HepG2 (cell line): ENCODE data around the gene LYRM7. TPM values are rescaled to one million over a fixed set of nuclear protein-coding genes. Genes with fewer than 3 reads are reported as not detected.

Source experiments
- ATAC-seq: fragments of 200-7000 bp; cut with Tn5 transposase; 3 replicates; pipeline ENCODE4 v1.9.1; 2020; ENCODE audit warnings: mild to moderate bottlenecking, moderate library complexity
- BruUV-seq: library from RNA; stranded (reverse); fragments of 400-500 nt; replicated peaks from 2 replicates; lab custom pipeline; 2021; lab: Mats Ljungman, UMichigan
- CTCF ChIA-PET: fragments of 300-600 bp; formaldehyde crosslinking; extraction: SDS; loops from one replicate; lab custom pipeline; 2021; ENCODE audit warnings: low total read pairs, inconsistent platforms, low intra/inter-chr PET ratio; lab: Yijun Ruan, JAX
- POLR2A ChIA-PET: fragments of 350-600 bp; sonication (Branson Sonifier 250); formaldehyde crosslinking; loops from one replicate; lab custom pipeline; 2020; ENCODE audit warnings: antibody characterized with exemption, inconsistent platforms; lab: Yijun Ruan, JAX
- DNase-seq: peaks from one replicate; pipeline ENCODE4 v3.0.0-alpha.2; 2015; ENCODE audit warnings: low spot score
- FAIRE-seq: peaks from 3 replicates; lab custom pipeline; 2011; peaks lifted over from hg19 to GRCh38; lab: Jason Lieb, UNC
- H2AFZ ChIP-seq: one replicate; pipeline ENCODE4 v1.6.1; 2011; ENCODE audit warnings: low read length, inconsistent platforms
- H3K27ac ChIP-seq: fragments of 300-600 bp; 3 replicates; pipeline ENCODE4 v1.8.0; 2011; ENCODE audit warnings: mixed run types, mild to moderate bottlenecking, mixed read lengths, low read length, inconsistent platforms; ENCODE audit not compliant: insufficient read depth; ENCODE audit errors: extremely low read length
- H3K27me3 ChIP-seq, 2 experiments: fragments of 200-600 bp in 1 of 2; 2 replicates in 1 of 2; 3 replicates in 1 of 2; pipeline versions ENCODE4 v1.6.0 to v1.8.0; 2011; ENCODE audit warnings: low read length in 2 of 2, mild to moderate bottlenecking in 2 of 2, moderate library complexity in 2 of 2, inconsistent platforms in 1 of 2; ENCODE audit not compliant: insufficient read depth in 2 of 2, control insufficient read depth in 1 of 2
- H3K36me3 ChIP-seq, 2 experiments: fragments of 200-600 bp in 1 of 2; replicated peaks in 1 of 2; 2 replicates in 1 of 2; 3 replicates in 1 of 2; pipeline versions ENCODE4 v1.5.1 to v1.8.0; 2011; ENCODE audit warnings: low read length in 2 of 2, inconsistent platforms in 1 of 2; ENCODE audit not compliant: insufficient read depth in 2 of 2, control insufficient read depth in 1 of 2
- H3K4me1 ChIP-seq: 2 replicates; pipeline ENCODE4 v1.5.1; 2012; ENCODE audit warnings: low read length, inconsistent platforms; ENCODE audit not compliant: insufficient read depth
- H3K4me2 ChIP-seq: 2 replicates; pipeline ENCODE4 v1.6.0; 2011; ENCODE audit warnings: low read depth, low read length, inconsistent platforms
- H3K4me3 ChIP-seq, 3 experiments: fragments of 200-600 bp in 1 of 3; sonication (generic), shearing (Covaris generic) in 1 of 3; replicated peaks in 1 of 3; 2 replicates each; pipeline ENCODE4 v1.5.1; 2011 to 2016; ENCODE audit warnings: low read length in 3 of 3, inconsistent platforms in 2 of 3, low read depth in 2 of 3, mild to moderate bottlenecking in 2 of 3, control low read depth in 1 of 3, mixed read lengths in 1 of 3; ENCODE audit not compliant: insufficient read depth in 1 of 3
- H3K79me2 ChIP-seq: one replicate; pipeline ENCODE4 v1.6.1; 2011; ENCODE audit warnings: low read length, inconsistent platforms; ENCODE audit not compliant: insufficient read depth
- H3K9ac ChIP-seq: 2 replicates; pipeline ENCODE4 v1.6.0; 2011; ENCODE audit warnings: mild to moderate bottlenecking, low read depth, low read length, inconsistent platforms; ENCODE audit not compliant: insufficient read depth
- H3K9me3 ChIP-seq: 2 replicates; pipeline ENCODE4 v1.5.1; 2012; ENCODE audit warnings: mild to moderate bottlenecking, low read length
- H4K20me1 ChIP-seq: 2 replicates; pipeline ENCODE4 v1.6.0; 2011; ENCODE audit warnings: inconsistent platforms, mild to moderate bottlenecking, low read length, moderate library complexity; ENCODE audit not compliant: insufficient read depth
- ARID2 ChIP-seq: sonication (generic); formaldehyde crosslinking; IDR thresholded peaks from 2 replicates; pipeline ENCODE4 v1.8.1; 2022; ENCODE audit warnings: mild to moderate bottlenecking, missing genetic modification reagents, borderline replicate concordance
- BCL6 ChIP-seq: IDR thresholded peaks from 2 replicates; pipeline ENCODE4 v1.6.1; 2016; ENCODE audit warnings: missing genetic modification reagents, missing compliant biosample characterization
- GLI4 ChIP-seq: sonication (generic); formaldehyde crosslinking; IDR thresholded peaks from 2 replicates; pipeline ENCODE4 v1.5.1; 2020; ENCODE audit warnings: missing genetic modification reagents, mild to moderate bottlenecking, moderate library complexity, borderline replicate concordance
- KMT2A ChIP-seq: sonication (generic); formaldehyde crosslinking; IDR thresholded peaks from 2 replicates; pipeline ENCODE4 v1.4.0; 2020; ENCODE audit warnings: missing genetic modification reagents
- LBX2 ChIP-seq: sonication (generic); formaldehyde crosslinking; IDR thresholded peaks from 2 replicates; pipeline ENCODE4 v1.5.0; 2020; ENCODE audit warnings: missing genetic modification reagents, mild to moderate bottlenecking, borderline replicate concordance
- MEIS2 ChIP-seq: sonication (generic); formaldehyde crosslinking; IDR thresholded peaks from 2 replicates; pipeline ENCODE4 v1.9.0; 2021; ENCODE audit warnings: mild to moderate bottlenecking, missing genetic modification reagents
- MTF2 ChIP-seq: sonication (generic); formaldehyde crosslinking; IDR thresholded peaks from 2 replicates; pipeline ENCODE4 v1.5.0; 2020; ENCODE audit warnings: missing genetic modification reagents, borderline replicate concordance
- POGK ChIP-seq: sonication (generic); formaldehyde crosslinking; conservative IDR thresholded peaks from 2 replicates; pipeline ENCODE4 v1.8.0; 2022; ENCODE audit warnings: mild to moderate bottlenecking, moderate library complexity, missing genetic modification reagents
- TAF1 ChIP-seq: sonication (generic); formaldehyde crosslinking; IDR thresholded peaks from 2 replicates; pipeline ENCODE4 v1.4.0; 2020; ENCODE audit warnings: missing genetic modification reagents
- YY1 ChIP-seq: IDR thresholded peaks from 2 replicates; pipeline ENCODE4 v1.6.1; 2011; ENCODE audit warnings: low read length, low read depth, moderate library complexity, mild to moderate bottlenecking; ENCODE audit not compliant: insufficient read depth, insufficient replicate concordance
- ZNF383 ChIP-seq: sonication (generic); formaldehyde crosslinking; IDR thresholded peaks from 2 replicates; pipeline ENCODE4 v1.4.0; 2020; ENCODE audit warnings: missing genetic modification reagents, mild to moderate bottlenecking, borderline replicate concordance
- ZNF430 ChIP-seq: sonication (generic); formaldehyde crosslinking; IDR thresholded peaks from 2 replicates; pipeline ENCODE4 v1.9.0; 2021; ENCODE audit warnings: mild to moderate bottlenecking, missing genetic modification reagents
- WGBS: methylation state at CpG from one replicate; pipeline ENCODE4 v1.1.6; 2017; ENCODE audit warnings: low lambda C conversion rate; 5-methylcytosine and 5-hydroxymethylcytosine counted together
- in situ Hi-C: cut with HindIII; loops from 2 replicates; pipeline ENCODE4 v1.10.0; 2017; ENCODE audit warnings: low pct_unique_long_range_greater_than_20kb; ENCODE audit not compliant: extremely low pct_ligation_motif_present
- intact Hi-C: fragments of 100-400 bp; cut with micrococcal nuclease; formaldehyde crosslinking; loops from one replicate; pipeline ENCODE4 v1.10.0; 2022; ENCODE audit not compliant: unreplicated experiment
- polyA plus RNA-seq, 8 experiments: library from polyadenylated mRNA; depleted of rRNA in 3 of 8; stranded (reverse) in 7 of 8; unstranded in 1 of 8; fragments of >200 nt; fragmentation: Illumina TruSeq in 4 of 8; extraction: Trizol in 4 of 8; gene quantifications; 2 replicates each; pipeline versions ENCODE4 v1.2.1 to v1.2.3, GENCODE V29; 2011 to 2016; ENCODE audit warnings: low read depth in 4 of 8, missing spikeins in 1 of 8, mixed read lengths in 1 of 8; ENCODE audit not compliant: insufficient read depth in 1 of 8
- total RNA-seq, 5 experiments: library from RNA; depleted of rRNA; stranded (reverse); fragments of >200 nt; fragmentation: Illumina TruSeq; extraction: Trizol; gene quantifications; 2 replicates each; pipeline ENCODE4 v1.2.3, GENCODE V29; 2016; ENCODE audit warnings: low read depth in 1 of 5
- TF ChIP-seq, protein P1 (sequence below): sonication (generic); formaldehyde crosslinking; IDR thresholded peaks from 2 replicates; pipeline ENCODE4 v1.8.0; 2022; ENCODE audit warnings: mild to moderate bottlenecking, missing genetic modification reagents, moderate library complexity

LYRM7 gene
- total and polyA plus RNA-seq, 2 of the 13 experiments (the other 11 are each of a cell fraction or from before 2014, with no cell fraction given) = 3.0 to 5.5 TPM

- TF ChIP-seq MTF2 (CRISPR knock-in tag) (no peak), BCL6 (CRISPR knock-in tag) (no peak), ARID2 (CRISPR knock-in tag) (no peak), GLI4 (CRISPR knock-in tag) (no peak), ZNF383 (no peak), YY1 (no peak)
Measured at GRCh38 chr5:131139321-131139720, 31.4 kb upstream of the LYRM7 start (continued).

GRCh38 chr5:131142970-131143617 is 27.6 kb upstream of the LYRM7 start:
- intact Hi-C loops (no loop called here), in situ Hi-C loops (no loop called here)
- Histone ChIP-seq H2AFZ (no peak overlapping the region), H3K4me2 (no peak overlapping the region), H3K4me3 (no peak overlapping the region), H3K4me1 (no peaks in the 10 kb centered on the region), H3K9ac (no peak overlapping the region), H3K79me2 (no peaks in the 10 kb centered on the region), H3K27ac (no peak overlapping the region), H3K36me3 (no peaks in the 10 kb centered on the region), H4K20me1 (no peaks in the 10 kb centered on the region), H3K9me3 (no peaks in the 10 kb centered on the region), H3K27me3 (no peaks in the 10 kb centered on the region)
- no TSS peak for BruUV-seq
- 4% methylated on average over 3 of the region's 3 CpGs for WGBS
- TF ChIP-seq MEIS2 (CRISPR knock-in tag) = no peak
- no peak for FAIRE-seq
- no peak for DNase-seq
- no peak for ATAC-seq
- POLR2A ChIA-PET = no interaction called here
- CTCF ChIA-PET = no interaction called here

DNA sequence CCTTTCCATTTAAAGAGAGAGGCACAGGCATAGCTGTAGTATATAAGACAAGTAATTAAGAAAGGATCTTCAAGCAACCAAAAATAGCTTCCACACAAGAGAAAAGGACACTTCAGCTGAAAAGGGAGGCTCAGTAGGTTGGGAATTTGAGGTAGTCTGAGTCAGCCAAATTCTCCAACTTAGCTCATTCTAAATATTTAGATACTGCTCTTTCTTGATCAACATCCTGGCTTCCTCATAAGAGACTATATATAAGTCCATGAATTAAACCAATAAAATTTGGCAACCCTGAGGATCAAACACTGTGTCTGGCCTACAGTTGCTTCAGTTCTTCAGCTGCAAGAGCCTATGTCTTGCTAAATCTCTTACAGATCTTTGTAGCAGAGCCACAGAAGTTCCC is 23.5 kb upstream of the LYRM7 start:
- DNase-seq (no peak), ATAC-seq (no peak), FAIRE-seq (no peak)
- Histone ChIP-seq H3K4me1 (0 out of 2 replicates have a peak, but pooled peaks cover 6% of the 10 kb centered on the region), H3K79me2 (no peaks in the 10 kb centered on the region), H3K27me3 (no peaks in the 10 kb centered on the region), H4K20me1 (no peaks in the 10 kb centered on the region), H3K9me3 (no peaks in the 10 kb centered on the region), H3K27ac (no peak overlapping the region), H3K4me3 (no peak overlapping the region), H3K9ac (no peak overlapping the region), H2AFZ (no peak overlapping the region), H3K36me3 (no peaks in the 10 kb centered on the region), H3K4me2 (no peak overlapping the region)
- intact Hi-C loops = no loop called here
- no TSS peak for BruUV-seq
- in situ Hi-C loops = no loop called here
- ChIA-PET CTCF (no interaction called here), POLR2A (no interaction called here)
- TF ChIP-seq TAF1 (no peak), LBX2 (CRISPR knock-in tag) (no peak), ZNF430 (CRISPR knock-in tag) (no peak), POGK (CRISPR knock-in tag) (no peak), KMT2A (no peak)
- TF ChIP-seq, protein P1, sequence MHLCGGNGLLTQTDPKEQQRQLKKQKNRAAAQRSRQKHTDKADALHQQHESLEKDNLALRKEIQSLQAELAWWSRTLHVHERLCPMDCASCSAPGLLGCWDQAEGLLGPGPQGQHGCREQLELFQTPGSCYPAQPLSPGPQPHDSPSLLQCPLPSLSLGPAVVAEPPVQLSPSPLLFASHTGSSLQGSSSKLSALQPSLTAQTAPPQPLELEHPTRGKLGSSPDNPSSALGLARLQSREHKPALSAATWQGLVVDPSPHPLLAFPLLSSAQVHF = no peak
